CMK (cell line): Measurements from ENCODE around the gene KCNT1.

Experiments used
- DNase-seq: peaks from one replicate; pipeline ENCODE4 v3.0.0-alpha.2; 2010; ENCODE audit warnings: low read depth

The KCNT1 gene

DNA sequence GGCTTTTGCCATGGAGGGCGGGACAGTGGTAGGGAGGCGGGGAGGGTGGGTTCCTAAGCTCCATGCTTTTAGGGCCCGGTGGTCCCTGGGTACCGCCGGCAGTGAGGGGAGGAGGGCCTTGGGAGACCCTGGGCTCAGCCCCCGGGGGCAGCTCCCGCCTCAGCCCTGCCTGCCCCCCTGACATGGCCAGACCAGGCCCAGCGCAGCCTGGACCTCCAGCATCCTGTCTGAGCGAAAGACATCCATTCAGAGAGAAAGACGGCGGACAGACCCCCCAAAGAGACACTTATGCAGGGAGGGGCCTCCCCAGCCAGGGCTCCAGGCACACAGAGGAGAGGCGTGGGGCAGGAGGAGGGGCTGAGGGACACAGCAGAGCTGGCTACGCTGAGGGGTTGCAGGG lies 45.3 kb downstream of the KCNT1 start:
- no peak for DNase-seq

DNA sequence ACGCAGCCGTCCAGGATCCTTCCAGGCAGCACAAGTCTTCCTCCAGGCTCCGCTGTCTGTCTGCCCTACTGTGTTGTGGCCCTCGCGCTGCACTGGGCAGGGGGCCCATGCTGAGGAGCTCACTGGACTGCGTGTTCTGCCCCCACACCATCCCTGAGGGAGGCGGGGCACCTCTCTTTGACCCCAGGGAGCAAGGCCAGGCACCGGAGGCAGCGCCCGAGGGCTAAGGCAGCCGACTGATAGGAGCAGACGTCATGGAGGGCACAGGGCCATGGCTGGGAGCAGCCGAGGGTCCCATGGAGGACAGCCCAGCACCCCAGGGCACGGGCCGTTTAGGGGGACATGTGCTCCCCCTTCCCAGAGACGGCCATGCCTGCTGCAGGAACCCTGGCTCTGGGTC lies 46.7 kb downstream of the KCNT1 start:
- no peak for DNase-seq

DNA sequence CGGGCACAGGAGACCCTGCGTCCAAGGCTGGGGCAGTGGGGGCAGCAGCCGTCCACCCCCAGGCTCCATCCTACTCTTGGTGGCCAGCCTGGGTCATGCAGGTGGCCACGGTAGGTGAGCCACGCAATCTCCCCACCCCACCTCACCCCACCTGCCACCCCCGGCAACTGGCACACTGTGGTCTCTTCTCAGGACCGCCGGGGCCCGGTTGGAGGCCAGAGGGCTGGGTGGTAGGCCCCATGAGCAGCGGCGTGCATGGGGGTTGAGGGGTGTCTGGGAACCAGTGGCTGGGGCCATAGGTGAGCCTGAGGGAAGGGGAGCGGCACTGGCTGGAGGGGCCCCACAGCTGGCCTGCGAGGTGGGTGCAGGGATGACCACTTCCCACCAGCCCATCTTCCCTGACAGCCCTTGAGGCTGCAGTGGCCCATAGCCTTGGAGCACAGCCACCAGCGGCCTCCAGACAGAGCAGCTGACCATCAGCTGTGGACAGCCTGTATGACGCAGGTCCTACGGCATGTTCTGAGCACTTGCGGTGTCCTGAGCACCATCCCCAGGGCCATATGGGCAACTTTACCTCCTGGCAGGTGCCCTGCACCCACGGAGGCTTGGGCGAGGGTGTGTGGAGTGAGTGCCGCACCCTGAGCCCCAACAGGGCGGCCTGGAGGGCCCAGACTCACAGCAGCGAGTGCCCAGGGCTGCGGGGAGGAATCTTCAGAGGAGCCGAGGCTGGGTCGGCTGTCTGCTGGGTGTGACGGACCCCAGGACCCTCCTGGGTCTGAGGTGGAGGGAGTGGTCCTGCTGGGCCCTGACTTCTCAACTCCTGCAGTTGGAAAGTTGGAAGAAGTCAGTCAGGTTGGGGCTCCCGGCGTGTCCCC lies 47.4 kb downstream of the KCNT1 start:
- no peak for DNase-seq

DNA sequence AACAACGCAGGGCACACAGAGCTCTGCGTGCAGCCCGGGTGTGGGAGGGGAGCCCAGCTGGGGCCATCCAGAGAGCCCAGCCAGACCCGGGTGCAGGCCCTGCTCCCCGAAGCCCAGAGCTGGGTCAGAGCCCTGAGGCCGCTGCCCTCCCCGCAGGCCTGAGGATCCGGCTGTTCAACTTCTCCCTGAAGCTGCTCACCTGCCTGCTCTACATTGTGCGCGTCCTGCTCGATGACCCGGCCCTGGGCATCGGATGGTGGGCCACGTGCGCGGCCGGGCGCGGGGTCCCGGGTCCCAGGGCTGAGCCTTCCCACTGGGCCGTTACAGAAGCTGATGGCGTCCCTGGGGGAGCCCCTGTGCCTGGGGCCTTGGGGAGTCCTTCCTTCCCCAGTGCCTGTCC lies 48.8 kb downstream of the KCNT1 start:
- no peak for DNase-seq

DNA sequence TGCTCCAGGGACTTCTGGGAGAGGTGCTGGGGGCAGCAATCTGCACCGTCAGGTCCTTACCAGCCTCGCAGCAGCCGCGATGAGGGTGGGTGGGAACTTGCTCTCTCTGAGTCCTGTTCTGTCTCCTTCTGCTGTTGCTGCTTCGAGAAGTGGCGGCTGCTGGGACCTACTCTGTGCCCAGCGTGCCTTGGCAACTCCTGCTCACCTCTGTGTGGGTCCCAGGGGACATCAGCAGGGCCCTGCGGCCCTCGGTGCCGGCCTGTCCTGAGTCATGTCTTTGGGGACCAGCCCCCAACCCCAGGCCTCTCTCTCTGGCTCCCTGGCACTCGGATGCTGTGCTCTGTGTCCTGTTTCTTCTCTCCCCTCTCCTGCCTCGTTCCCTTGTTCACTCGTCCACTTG lies 49.5 kb downstream of the KCNT1 start:
- no peak for DNase-seq

DNA sequence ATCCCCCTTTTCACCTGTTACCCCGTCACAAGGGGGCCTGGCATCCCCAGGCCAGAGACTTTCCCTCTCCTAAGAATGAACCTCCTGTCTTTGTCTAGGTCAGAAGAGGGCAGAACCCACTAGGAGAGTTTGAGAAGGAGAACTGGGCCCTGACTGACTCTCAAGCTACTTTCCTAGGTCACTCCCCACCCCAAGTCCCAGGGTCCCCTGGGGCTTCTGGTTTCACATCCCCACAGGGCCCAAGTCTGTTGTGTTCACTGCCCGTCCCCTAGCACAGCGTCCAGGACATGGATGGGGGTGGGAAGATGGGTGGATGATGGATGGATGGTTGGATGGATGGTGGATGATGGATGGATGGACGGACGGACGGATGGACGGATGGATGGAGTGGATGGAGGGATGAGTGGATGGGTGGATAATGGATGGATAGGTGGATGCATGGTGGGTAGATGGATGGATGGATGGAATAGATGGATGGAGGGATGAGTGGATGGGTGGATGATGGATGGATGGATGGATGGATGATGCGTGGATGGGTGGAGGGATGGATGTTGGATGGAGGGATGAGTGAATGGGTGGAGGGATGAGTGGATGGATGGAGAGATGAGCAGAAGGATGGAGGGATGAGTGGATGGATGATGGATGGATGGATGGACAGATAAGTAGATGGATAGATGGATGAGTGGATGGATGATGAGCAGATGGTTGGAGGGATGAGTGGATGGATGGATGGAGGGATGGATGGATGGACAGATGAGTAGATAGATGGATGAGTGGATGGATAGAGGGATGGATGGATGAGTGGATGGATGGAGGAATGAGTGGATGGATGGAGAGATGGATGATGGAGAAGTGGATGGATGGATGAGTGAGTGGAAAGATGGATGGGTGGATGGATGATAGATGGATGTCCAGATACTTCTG lies 50.6 kb downstream of the KCNT1 start:
- no peak for DNase-seq

DNA sequence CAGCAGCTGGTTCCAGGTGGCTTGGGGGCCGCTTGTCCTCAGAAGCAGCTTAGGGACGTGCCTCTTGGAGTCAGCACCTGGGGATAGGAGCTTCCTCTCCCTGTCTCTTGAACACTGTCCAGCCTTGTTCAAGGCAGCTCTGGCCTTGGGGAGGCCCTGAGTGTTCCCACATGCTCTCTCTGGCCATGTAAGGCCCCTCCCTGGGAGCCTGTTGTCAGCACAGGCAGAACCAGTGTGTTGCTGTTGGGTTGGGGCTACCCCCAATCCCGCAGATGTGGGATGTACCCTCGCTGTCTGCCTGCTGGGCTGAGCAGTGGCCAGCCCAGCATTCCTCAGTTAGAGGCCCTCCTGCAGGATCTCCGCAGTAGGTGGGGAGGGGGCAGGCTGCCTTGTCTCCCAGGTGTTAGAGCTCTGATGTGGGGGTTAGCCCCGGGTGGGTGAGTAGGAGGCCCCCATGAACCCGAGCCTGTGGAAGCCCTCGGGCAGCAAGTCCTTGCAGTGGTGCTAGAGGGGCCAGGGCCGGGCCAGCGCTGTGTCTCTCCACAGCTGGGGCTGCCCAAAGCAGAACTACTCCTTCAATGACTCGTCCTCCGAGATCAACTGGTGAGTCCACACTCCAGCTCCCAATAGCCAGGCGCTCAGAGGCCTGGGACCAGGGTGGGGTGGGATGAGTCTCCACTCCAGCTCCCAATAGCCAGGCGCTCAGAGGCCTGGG lies 51.6 kb downstream of the KCNT1 start:
- no peak for DNase-seq

DNA sequence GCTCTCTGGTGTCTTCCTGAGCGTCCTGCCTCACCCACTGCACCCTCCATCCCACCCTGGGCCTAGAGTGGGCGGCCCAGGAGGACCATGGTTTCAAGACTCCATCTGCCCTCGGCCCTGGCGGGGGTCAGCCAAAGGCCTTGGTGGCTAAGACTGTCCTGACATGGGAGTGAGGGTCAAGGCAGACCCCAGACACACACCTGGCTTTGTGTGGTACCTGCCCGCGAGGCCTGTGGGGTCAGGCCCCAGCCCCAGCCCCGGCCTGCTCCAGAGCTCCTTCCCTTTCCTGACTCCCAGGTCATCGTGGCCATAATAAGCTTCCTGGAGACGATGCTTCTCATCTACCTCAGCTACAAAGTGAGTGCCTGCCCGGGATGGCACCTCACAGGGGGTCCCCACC lies 54.6 kb downstream of the KCNT1 start:
- DNase-seq = no peak

DNA sequence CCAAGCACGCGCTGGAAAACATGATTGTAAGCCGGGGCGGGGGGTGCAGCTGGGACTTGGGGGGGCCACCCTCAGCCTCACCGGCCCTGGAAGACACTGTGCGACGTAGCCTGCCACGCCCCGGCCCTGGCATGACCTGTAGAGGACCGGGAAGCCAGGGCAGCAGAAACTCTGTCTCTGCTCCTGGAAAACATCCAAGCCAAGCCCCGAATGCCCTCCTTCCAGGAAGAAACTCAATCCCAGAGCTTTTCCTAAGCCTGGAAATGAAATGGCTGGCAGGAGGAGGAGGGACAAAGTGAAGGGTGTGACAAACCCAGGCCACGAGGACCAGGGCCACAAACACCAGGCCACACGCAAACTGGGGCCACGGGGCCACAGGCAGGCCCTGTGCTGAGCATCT lies 55.4 kb downstream of the KCNT1 start:
- no peak for DNase-seq

DNA sequence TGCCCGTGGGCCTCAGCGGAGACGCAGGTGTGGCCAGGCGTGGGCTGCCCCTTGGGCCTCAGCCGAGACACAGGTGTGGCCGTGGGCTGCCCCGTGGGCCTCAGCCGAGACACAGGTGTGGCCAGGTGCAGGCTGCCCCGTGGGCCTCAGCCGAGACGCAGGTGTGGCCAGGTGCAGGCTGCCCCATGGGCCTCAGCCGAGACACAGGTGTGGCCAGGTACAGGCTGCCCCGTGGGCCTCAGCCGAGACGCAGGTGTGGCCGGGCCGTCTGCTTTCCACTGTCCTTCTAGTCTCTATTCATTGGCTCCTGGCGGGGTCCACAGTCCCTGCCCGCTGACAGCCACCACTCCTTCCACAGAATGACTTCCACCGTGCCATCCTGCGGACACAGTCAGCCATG lies 56.1 kb downstream of the KCNT1 start:
- no peak for DNase-seq

DNA sequence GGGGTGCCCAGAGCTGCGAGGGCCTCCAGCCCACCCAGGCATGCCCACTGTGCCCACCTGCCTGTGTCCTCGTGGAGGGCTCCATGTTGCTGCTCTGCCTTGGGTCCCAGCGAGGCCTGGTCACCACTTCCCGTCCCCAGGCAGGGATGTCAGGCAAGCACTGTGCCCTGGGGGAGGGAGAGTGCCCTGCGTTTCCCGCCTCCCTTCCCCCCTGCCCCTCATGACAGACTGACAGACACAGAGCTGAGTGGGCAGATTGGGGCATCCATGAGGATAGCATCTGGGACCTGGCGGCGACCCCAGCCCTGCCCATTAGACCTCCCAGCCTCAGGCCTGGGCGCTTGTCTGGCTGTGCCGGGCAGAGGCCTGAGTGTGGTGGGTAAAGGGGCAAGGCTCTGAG lies 56.9 kb downstream of the KCNT1 start:
- DNase-seq = no peak

DNA sequence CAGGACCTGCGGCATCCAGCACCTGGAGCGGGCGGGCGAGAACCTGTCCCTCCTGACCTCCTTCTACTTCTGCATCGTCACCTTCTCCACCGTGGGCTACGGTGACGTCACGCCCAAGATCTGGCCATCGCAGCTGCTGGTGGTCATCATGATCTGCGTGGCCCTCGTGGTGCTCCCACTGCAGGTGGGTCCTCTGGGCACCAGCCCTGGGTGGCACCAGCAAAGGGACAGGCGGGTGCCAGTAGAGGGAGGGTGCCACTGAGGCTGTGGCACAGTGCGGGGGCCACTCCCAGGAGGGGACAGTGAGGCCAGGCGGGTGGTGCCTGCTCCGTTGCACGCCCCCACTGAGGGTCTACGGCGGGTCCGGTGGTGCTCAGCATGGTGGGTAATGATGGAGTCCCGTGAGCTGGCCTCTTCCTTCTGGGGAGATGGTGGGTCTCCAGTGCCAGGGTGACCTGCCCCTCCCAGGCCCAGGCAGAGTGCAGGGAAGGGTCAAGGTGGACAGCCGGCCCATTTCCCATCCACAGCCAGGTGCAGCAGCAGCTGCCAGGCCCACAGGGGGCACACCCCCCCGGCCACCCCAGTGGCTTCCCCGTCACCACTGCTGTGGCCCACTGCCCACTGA lies 57.8 kb downstream of the KCNT1 start:
- DNase-seq = no peak

DNA sequence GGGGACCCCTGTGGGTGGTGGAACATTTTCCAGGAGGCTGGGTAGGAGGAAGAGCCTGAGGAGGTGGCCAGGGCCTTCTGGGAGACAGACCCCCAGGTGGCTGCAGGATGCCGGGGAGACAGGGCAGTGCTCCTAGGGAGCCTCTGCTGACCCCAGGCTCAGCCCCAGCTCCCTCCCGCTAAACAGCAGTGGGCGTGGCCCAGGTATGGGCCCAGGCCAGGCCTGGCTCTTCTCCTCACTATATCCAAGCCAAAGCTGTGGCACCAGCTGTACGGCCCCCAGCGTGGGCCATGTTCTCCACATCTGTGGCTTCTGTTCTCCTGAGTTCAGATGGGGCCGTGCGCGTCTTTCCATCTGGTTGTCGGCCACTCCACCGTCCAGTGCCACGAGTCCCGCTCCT lies 58.5 kb downstream of the KCNT1 start:
- DNase-seq = no peak

DNA sequence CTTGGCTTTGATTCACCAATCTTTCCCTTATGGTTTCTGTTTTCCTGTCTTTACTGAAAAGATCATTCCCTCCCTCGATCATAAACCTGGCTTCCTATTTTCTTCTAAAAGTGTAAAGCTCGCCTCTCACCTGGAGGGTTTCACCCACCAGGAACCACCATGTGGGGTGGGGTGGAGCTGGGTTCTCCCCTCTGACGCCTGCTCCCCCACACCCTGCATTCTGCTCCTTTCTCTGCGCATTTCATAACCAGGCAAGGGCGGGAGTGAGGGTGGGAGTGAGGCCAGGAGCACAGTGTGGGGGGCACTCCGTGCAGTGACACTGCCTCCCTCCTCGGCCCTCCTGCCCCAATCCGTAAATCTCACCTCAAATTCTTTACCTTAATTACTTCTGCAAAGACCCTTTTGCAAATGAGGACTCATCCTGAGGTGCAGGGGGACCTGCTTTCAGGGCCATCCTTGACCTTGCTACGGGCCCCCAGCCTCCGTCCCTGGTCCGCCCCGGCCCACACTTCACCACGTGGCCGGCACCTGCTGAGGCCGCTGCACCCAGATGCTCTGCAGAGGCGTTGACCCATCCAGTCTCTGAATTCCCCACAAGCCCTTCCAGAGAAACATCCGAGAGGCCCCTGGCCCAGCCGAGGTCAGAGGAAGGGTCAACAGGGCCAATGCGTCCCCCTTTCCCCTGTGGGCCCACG lies 59.3 kb downstream of the KCNT1 start:
- DNase-seq = no peak

DNA sequence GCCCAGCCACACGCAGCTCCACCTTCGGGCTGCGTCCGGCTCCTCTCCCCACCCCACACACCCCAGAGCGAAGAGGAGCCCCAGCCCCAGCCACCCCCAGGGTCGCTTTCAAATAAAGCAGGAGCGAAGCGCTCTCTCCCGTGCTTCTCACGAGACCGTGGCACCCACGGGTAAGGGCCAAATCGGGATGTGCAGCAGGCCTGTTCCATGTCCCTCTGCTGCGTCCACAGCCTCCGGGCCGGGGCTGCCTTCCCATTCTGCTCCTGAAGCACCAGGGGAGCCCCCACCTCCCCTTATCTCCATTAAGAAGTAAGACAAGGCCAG lies 59.8 kb downstream of the KCNT1 start:
- DNase-seq = no peak

DNA sequence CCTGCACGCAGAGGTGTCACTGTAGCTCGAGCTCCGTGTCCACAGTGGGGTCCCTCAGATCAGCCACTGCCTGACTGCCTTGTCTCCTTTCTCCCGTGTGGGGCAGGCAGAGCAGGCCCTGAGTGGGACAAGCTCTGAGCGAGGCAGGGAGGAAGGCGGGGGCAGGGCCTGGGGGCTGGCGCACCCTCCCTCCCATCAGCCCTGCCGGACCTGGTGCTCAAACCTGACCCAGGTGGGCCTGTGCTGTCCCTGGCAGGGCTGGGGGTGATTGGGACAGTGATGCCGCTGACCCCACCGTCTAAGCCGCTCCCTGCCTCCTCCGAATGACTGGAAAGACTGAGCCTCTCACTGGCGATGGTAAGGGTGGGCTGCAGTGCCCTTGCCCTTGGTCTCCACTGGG lies 60.9 kb downstream of the KCNT1 start:
- no peak for DNase-seq

DNA sequence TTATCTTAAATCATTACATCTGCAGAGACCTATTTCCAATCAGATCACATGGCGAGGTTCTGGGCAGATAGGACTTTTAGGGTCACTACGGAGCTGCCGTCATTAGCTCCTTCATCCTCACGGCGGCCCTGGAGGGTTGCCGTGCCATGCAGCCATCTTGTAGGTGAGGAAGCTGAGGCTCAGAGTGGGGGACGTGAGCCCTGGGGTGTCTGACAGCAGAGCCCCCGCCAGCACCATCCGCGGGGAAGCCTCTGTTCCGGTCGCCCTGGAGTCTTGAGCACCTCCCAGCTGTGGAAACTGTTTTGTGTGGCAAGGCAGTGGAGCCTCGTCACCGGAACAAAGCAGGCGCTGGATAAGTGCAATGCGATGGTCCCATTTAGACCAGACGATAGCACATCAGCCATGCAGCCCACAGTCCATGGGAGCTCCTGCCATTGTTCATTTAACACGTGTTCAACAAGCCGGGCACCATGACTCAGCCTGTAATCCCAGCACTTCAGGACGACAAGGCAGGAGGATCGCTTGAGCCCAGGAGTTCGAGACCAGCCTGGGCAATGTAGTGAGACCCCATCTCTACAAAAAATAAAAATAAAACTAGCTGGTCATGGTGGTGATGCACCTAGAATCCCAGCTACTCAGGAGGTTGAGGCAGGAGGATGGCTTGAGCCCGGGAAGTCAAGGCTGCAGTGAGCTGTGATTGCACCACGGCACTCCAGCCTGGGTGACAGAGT lies 61.9 kb downstream of the KCNT1 start:
- no peak for DNase-seq

DNA sequence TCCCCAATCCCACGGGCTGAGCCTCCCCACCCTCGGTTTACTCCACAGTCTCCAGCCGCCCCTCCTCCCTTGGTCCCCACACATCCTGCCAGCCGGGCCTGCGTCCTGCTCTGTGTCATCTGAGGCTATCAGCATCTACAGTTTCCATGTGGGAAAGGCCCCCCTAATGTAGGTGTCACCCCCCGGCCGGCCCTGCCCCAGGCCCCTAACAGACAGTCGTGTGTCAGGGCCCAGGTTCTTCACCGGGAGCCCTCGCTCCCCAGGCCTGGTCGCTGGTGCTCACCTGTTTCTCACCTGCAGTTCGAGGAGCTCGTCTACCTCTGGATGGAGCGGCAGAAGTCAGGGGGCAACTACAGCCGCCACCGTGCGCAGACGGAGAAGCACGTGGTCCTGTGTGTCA lies 62.7 kb downstream of the KCNT1 start:
- no peak for DNase-seq

DNA sequence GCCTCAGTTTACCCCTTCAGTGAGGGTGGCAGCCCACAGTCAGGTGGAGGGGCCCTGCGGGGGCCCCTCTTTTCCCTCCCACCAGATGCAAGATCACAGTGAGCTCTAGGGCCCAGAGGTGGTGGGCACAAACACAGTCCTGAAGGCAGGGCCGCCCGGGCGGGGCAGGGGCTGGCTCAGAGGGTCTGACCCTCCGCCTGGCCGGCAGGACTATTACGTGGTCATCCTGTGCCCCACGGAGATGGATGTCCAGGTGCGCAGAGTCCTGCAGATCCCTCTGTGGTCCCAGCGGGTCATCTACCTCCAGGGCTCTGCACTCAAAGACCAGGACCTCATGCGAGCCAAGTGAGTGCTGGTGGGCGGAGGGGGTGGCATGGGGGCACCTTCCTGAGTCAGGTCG lies 63.4 kb downstream of the KCNT1 start:
- no peak for DNase-seq

DNA sequence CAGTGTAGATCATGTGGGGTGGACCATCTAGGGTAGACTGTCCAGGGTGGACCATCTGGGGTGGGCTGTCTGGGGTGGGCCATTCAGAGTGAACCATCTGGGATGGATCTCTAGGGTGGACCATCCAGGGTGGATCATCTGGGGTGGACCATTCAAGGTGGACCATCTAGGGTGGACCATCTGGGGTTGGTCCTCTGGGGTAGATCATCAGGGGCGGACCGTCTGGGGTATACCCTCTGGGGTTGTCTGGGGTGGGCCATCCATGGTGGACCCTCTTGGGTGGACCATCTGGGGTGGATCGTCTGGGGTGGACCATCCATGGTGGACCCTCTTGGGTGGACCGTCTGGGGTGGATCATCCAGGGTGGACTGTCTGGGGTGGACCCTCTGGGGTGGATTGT lies 64.3 kb downstream of the KCNT1 start:
- DNase-seq = no peak

DNA sequence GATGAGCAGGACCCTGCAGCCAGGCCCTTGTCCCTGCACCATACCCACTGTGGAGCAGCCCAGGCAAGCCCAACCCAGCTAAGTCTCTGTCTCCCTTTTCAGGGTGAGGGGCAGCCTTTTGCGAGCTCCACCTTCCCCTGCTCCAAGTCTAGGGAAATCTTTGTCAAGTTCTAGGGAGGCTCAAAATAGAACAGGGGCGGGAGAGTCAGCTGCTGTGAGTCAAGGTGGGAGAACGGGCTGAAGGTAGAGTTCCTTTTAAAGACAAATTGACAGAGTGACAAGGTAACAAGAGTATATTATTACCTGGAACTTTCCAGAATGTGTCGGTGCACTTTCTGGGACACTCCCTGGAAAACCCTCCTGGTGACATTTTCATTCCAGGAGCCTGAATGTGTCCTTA lies 64.7 kb downstream of the KCNT1 start:
- no peak for DNase-seq
